Liver (tissue), 9 donors: ENCODE measurements around the gene MBP. TPM values are rescaled to one million over a fixed set of nuclear protein-coding genes. Genes with fewer than 3 reads are reported as not detected.

Experiments used
- DNase-seq: peaks from one replicate; pipeline ENCODE4 v3.0.0-alpha.2; 2017; ENCODE audit warnings: low spot score
- H3K27ac ChIP-seq, 2 donors: one replicate each; pipeline ENCODE4 v1.7.0; 2013; ENCODE audit warnings: inconsistent platforms in 2 of 2, low read length in 2 of 2, control low read depth in 1 of 2, low read depth in 1 of 2, mild to moderate bottlenecking in 1 of 2
- H3K27me3 ChIP-seq, 4 donors: one replicate each; pipeline versions ENCODE4 v1.6.1 to v1.7.0; 2013; ENCODE audit warnings: low read length in 3 of 4, inconsistent platforms in 1 of 4, mild to moderate bottlenecking in 1 of 4, moderate library complexity in 1 of 4; ENCODE audit not compliant: control insufficient read depth in 4 of 4, insufficient read depth in 4 of 4
- H3K36me3 ChIP-seq, 4 donors: one replicate each; pipeline versions ENCODE4 v1.6.1 to v1.7.0; 2013; ENCODE audit warnings: low read length in 3 of 4, mild to moderate bottlenecking in 3 of 4, low read depth in 1 of 4, moderate library complexity in 1 of 4; ENCODE audit not compliant: control insufficient read depth in 4 of 4, insufficient read depth in 3 of 4
- H3K4me1 ChIP-seq, 4 donors: one replicate each; pipeline versions ENCODE4 v1.6.1 to v1.7.0; 2013; ENCODE audit warnings: low read length in 3 of 4, mild to moderate bottlenecking in 3 of 4, moderate library complexity in 1 of 4; ENCODE audit not compliant: control insufficient read depth in 4 of 4, insufficient read depth in 4 of 4
- H3K4me3 ChIP-seq, 3 donors: one replicate each; pipeline versions ENCODE4 v1.6.1 to v1.7.0; 2013; ENCODE audit warnings: low read length in 3 of 3, control low read depth in 1 of 3, low read depth in 1 of 3, mild to moderate bottlenecking in 1 of 3
- H3K9ac ChIP-seq, 2 donors: one replicate each; pipeline ENCODE4 v1.7.0; 2013; ENCODE audit warnings: low read length in 2 of 2, mild to moderate bottlenecking in 2 of 2, moderate library complexity in 2 of 2, control low read depth in 1 of 2, low read depth in 1 of 2
- H3K9me3 ChIP-seq, 4 donors: one replicate each; pipeline versions ENCODE4 v1.6.1 to v1.7.0; 2013; ENCODE audit warnings: low read length in 3 of 4; ENCODE audit not compliant: control insufficient read depth in 4 of 4
- EGR1 ChIP-seq, 2 donors: IDR thresholded peaks; 2 replicates each; pipeline ENCODE4 v1.6.1; 2016 to 2018; ENCODE audit warnings: antibody characterized with exemption in 2 of 2, low read depth in 2 of 2
- FOXA1 ChIP-seq: IDR thresholded peaks from 2 replicates; pipeline ENCODE4 v1.6.1; 2016; ENCODE audit warnings: antibody characterized with exemption
- FOXA2 ChIP-seq: IDR thresholded peaks from 2 replicates; pipeline ENCODE4 v1.6.1; 2016; ENCODE audit warnings: antibody characterized with exemption
- GABPA ChIP-seq, 2 donors: IDR thresholded peaks in 1 of 2; conservative IDR thresholded peaks in 1 of 2; 2 replicates each; pipeline ENCODE4 v1.6.1; 2016; ENCODE audit warnings: antibody characterized with exemption in 2 of 2, mild to moderate bottlenecking in 1 of 2, moderate library complexity in 1 of 2
- HNF4A ChIP-seq, 2 donors: conservative IDR thresholded peaks; 2 replicates each; pipeline ENCODE4 v1.6.1; 2016; ENCODE audit warnings: antibody characterized with exemption in 2 of 2, mild to moderate bottlenecking in 2 of 2
- HNF4G ChIP-seq: IDR thresholded peaks from 2 replicates; pipeline ENCODE4 v1.6.1; 2016; ENCODE audit warnings: antibody characterized with exemption
- JUND ChIP-seq, 2 donors: IDR thresholded peaks; 2 replicates each; pipeline ENCODE4 v1.6.1; 2016; ENCODE audit warnings: antibody characterized with exemption in 2 of 2
- NR2F2 ChIP-seq: IDR thresholded peaks from 2 replicates; pipeline ENCODE4 v1.6.1; 2016; ENCODE audit warnings: antibody characterized with exemption
- RAD21 ChIP-seq, 2 donors: IDR thresholded peaks; 2 replicates each; pipeline ENCODE4 v1.6.1; 2016; ENCODE audit warnings: antibody characterized with exemption in 2 of 2, mild to moderate bottlenecking in 2 of 2
- RXRA ChIP-seq, 2 donors: IDR thresholded peaks; 2 replicates each; pipeline ENCODE4 v1.6.1; 2017 to 2018; ENCODE audit warnings: antibody characterized with exemption in 2 of 2, mild to moderate bottlenecking in 1 of 2
- SP1 ChIP-seq: IDR thresholded peaks from 2 replicates; pipeline ENCODE4 v1.6.1; 2018; ENCODE audit warnings: antibody characterized with exemption, mild to moderate bottlenecking
- TAF1 ChIP-seq: conservative IDR thresholded peaks from 2 replicates; pipeline ENCODE4 v1.6.1; 2016; ENCODE audit warnings: antibody characterized with exemption, mild to moderate bottlenecking
- WGBS: extraction: QIAGEN DNeasy Blood & Tissue Kit; methylation state at CpG from one replicate; pipeline ENCODE4 v1.1.7; 2013; 5-methylcytosine and 5-hydroxymethylcytosine counted together
- polyA plus RNA-seq, 2 donors: library from polyadenylated mRNA; stranded (reverse) in 1 of 2; unstranded in 1 of 2; fragments of 200-250 nt in 1 of 2; fragments of >200 nt in 1 of 2; fragmentation: Nextera tagmentation in 1 of 2; extraction: Ambion mirVana in 1 of 2; gene quantifications; one replicate each; pipeline versions ENCODE4 v1.2.1 to v1.2.3, GENCODE V29; 2013 to 2015
- total RNA-seq, 2 donors: library from RNA; depleted of rRNA; stranded (reverse); fragments of >200 nt; gene quantifications; one replicate each; pipeline ENCODE4 v1.2.3, GENCODE V29; 2014
- TF ChIP-seq, protein P1 (sequence below): fragments of 150-350 bp; IDR thresholded peaks from 2 replicates; pipeline ENCODE4 v1.5.1; 2017; ENCODE audit warnings: improper control_type of control experiment, low read depth, low read length; ENCODE audit not compliant: missing input control
- TF ChIP-seq, protein P2 (sequence below): IDR thresholded peaks from 2 replicates; pipeline ENCODE4 v1.6.1; 2016; ENCODE audit warnings: antibody characterized with exemption
- TF ChIP-seq, protein P3 (sequence below): IDR thresholded peaks from 2 replicates; pipeline ENCODE4 v1.6.1; 2016; ENCODE audit warnings: antibody characterized with exemption
- TF ChIP-seq, protein P4 (sequence below): IDR thresholded peaks from 2 replicates; pipeline ENCODE4 v1.6.1; 2016; ENCODE audit warnings: antibody characterized with exemption, mild to moderate bottlenecking
- TF ChIP-seq, protein P5 (sequence below): IDR thresholded peaks from 2 replicates; pipeline ENCODE4 v1.6.1; 2016; ENCODE audit warnings: antibody characterized with exemption
- donor health status: healthy.
- donor health status: healthy.
- donor health status: healthy.
- donor health status: healthy.
- donor health status: healthy.

Gene MBP
- total and polyA plus RNA-seq, 4 donors: 9.7 to 23.3 (median 17.7) TPM

DNA sequence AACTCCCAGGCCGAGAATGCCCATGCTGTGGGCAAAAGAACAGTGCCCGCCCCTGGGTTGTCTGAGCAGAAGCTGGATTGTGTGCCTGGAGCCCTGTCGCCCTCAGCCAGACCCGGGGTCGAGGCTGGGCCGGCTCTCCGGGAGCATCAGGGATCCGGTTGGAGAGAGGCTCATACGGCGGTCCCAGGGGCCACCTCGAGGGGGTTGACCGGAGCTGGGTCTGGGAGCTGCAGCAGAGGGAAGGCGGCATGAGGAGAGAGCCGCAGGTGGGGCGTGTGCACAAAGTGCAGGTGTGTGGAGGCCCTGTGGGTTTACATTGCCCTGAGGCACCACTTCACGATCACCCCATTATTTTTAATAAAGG lies 39.5 kb downstream of the MBP start:
- Histone ChIP-seq H3K9me3 (no peaks in the 10 kb centered on the region), H3K4me1 (peaks cover 0 to 3% (median under 1%) of the 10 kb centered on the region in 4 donors), H3K27me3 (no peaks in the 10 kb centered on the region), H3K27ac (no peak overlapping the region), H3K4me3 (no peak overlapping the region), H3K36me3 (peaks cover 0 to 14% (median 1%) of the 10 kb centered on the region in 4 donors), H3K9ac (no peak overlapping the region)
- 93% methylated on average over 16 of the region's 16 CpGs for WGBS
- no peak for TF ChIP-seq RXRA (IDR thresholded peaks at IDR 0.05)
- no peak for TF ChIP-seq FOXA1
- TF ChIP-seq HNF4G: no peak
- TF ChIP-seq, protein P1, sequence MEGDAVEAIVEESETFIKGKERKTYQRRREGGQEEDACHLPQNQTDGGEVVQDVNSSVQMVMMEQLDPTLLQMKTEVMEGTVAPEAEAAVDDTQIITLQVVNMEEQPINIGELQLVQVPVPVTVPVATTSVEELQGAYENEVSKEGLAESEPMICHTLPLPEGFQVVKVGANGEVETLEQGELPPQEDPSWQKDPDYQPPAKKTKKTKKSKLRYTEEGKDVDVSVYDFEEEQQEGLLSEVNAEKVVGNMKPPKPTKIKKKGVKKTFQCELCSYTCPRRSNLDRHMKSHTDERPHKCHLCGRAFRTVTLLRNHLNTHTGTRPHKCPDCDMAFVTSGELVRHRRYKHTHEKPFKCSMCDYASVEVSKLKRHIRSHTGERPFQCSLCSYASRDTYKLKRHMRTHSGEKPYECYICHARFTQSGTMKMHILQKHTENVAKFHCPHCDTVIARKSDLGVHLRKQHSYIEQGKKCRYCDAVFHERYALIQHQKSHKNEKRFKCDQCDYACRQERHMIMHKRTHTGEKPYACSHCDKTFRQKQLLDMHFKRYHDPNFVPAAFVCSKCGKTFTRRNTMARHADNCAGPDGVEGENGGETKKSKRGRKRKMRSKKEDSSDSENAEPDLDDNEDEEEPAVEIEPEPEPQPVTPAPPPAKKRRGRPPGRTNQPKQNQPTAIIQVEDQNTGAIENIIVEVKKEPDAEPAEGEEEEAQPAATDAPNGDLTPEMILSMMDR: no peak
- TF ChIP-seq, protein P2, sequence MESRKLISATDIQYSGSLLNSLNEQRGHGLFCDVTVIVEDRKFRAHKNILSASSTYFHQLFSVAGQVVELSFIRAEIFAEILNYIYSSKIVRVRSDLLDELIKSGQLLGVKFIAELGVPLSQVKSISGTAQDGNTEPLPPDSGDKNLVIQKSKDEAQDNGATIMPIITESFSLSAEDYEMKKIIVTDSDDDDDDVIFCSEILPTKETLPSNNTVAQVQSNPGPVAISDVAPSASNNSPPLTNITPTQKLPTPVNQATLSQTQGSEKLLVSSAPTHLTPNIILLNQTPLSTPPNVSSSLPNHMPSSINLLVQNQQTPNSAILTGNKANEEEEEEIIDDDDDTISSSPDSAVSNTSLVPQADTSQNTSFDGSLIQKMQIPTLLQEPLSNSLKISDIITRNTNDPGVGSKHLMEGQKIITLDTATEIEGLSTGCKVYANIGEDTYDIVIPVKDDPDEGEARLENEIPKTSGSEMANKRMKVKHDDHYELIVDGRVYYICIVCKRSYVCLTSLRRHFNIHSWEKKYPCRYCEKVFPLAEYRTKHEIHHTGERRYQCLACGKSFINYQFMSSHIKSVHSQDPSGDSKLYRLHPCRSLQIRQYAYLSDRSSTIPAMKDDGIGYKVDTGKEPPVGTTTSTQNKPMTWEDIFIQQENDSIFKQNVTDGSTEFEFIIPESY: no peak
- no peak for TF ChIP-seq FOXA2
- TF ChIP-seq SP1: no peak
- no peak for TF ChIP-seq HNF4A (conservative IDR thresholded peaks at IDR 0.05)
- no peak for DNase-seq

DNA sequence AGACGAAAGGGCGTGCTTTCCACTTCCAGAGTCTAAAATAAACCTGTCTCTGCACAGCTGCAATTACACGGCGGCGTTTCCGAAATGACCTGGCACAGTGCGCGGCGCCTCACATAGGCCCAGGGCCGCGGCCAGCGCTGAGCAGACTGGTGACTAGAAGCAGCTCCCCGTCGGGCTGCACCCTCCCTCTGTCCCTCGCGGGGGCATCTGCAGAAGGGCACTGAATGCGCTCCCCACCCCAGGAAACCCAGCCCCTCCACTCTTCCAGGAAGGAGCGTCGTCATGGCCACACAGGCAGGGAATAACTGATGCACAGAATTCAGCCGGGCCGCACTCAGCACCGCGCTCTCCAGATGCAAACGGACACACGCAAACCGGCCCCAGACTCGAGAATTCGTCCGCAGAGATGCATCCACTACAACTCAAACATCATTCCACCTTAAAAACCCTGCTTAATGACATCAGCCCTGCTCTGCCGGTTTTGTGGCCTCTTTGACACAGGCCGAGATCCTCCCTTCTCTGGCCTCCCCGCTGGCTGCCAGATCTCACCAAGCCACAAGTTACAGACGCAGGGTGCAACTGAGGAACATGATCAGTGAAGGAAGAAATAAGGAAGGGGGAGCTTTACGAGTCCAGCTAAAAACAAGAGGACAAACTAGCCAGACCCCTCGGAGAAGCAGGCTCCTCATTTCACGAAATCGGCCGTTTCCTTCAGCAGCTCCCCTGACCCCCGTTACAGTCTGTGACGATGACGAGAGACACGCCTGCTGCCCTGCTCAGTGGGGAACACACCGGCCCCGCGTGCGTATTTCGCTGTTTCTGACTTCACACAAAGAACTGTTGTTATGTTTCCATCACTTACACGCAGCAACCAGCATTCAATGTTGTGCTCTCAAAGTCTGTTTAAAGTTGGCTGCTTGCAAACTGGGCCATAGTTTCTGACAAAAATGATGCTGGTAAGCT lies 40.2 kb downstream of the MBP start:
- TF ChIP-seq, protein P3, sequence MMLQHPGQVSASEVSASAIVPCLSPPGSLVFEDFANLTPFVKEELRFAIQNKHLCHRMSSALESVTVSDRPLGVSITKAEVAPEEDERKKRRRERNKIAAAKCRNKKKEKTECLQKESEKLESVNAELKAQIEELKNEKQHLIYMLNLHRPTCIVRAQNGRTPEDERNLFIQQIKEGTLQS: no peak
- TF ChIP-seq FOXA1 (no peak), TAF1 (no peak), RAD21 (IDR thresholded peaks at IDR 0.05) (no peak), JUND (IDR thresholded peaks at IDR 0.05) (no peak), NR2F2 (no peak), SP1 (no peak), FOXA2 (no peak), GABPA (IDR thresholded peaks at IDR 0.05 in 1 of 2, conservative IDR thresholded peaks at IDR 0.05 in 1 of 2) (no peak), EGR1 (IDR thresholded peaks at IDR 0.05; ENCODE audit: low read depth in 2 of 2) (no peak), RXRA (IDR thresholded peaks at IDR 0.05) (no peak)
- TF ChIP-seq, protein P1: no peak
- TF ChIP-seq, protein P4, sequence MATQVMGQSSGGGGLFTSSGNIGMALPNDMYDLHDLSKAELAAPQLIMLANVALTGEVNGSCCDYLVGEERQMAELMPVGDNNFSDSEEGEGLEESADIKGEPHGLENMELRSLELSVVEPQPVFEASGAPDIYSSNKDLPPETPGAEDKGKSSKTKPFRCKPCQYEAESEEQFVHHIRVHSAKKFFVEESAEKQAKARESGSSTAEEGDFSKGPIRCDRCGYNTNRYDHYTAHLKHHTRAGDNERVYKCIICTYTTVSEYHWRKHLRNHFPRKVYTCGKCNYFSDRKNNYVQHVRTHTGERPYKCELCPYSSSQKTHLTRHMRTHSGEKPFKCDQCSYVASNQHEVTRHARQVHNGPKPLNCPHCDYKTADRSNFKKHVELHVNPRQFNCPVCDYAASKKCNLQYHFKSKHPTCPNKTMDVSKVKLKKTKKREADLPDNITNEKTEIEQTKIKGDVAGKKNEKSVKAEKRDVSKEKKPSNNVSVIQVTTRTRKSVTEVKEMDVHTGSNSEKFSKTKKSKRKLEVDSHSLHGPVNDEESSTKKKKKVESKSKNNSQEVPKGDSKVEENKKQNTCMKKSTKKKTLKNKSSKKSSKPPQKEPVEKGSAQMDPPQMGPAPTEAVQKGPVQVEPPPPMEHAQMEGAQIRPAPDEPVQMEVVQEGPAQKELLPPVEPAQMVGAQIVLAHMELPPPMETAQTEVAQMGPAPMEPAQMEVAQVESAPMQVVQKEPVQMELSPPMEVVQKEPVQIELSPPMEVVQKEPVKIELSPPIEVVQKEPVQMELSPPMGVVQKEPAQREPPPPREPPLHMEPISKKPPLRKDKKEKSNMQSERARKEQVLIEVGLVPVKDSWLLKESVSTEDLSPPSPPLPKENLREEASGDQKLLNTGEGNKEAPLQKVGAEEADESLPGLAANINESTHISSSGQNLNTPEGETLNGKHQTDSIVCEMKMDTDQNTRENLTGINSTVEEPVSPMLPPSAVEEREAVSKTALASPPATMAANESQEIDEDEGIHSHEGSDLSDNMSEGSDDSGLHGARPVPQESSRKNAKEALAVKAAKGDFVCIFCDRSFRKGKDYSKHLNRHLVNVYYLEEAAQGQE: no peak
- TF ChIP-seq, protein P2: no peak
- TF ChIP-seq, protein P5, sequence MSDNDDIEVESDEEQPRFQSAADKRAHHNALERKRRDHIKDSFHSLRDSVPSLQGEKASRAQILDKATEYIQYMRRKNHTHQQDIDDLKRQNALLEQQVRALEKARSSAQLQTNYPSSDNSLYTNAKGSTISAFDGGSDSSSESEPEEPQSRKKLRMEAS: no peak
- Histone ChIP-seq H3K27ac (no peak overlapping the region), H3K4me1 (peaks cover 0 to 6% (median 2%) of the 10 kb centered on the region in 4 donors)

More for the DNA sequence above, 40.2 kb downstream of the MBP start:
- Histone ChIP-seq H3K4me3 (no peak overlapping the region), H3K27me3 (no peaks in the 10 kb centered on the region), H3K9ac (no peak overlapping the region), H3K36me3 (peaks cover 0 to 14% (median 1%) of the 10 kb centered on the region in 4 donors), H3K9me3 (no peaks in the 10 kb centered on the region)
- DNase-seq: no peak
- WGBS: 94% methylated on average over 48 of the region's 48 CpGs
